Calu3 (cell line): ENCODE results near the gene NKX1-2. TPM values are rescaled to one million over a fixed set of nuclear protein-coding genes. Genes with fewer than 3 reads are reported as not detected.

Experiments
- BruUV-seq: library from RNA; stranded (reverse); fragments of 400-500 nt; replicated peaks from 2 replicates; lab custom pipeline; 2021; lab: Mats Ljungman, UMichigan
- CTCF ChIA-PET: fragments of 300-600 bp; sonication (Branson Sonifier 250); formaldehyde crosslinking; loops from one replicate; lab custom pipeline; 2022; ENCODE audit warnings: antibody characterized with exemption; lab: Charles Lee
- DNase-seq: peaks from one replicate; pipeline ENCODE4 v3.0.0; 2022
- H3K27ac Mint-ChIP-seq: one replicate; pipeline ENCODE4 v1.8.0; 2022; ENCODE audit warnings: mixed read lengths; ENCODE audit not compliant: unreplicated experiment
- H3K27me3 Mint-ChIP-seq: one replicate; pipeline ENCODE4 v1.8.0; 2022; ENCODE audit warnings: mixed read lengths; ENCODE audit not compliant: unreplicated experiment
- H3K36me3 Mint-ChIP-seq: one replicate; pipeline ENCODE4 v1.8.0; 2022; ENCODE audit warnings: mild to moderate bottlenecking, moderate library complexity, mixed read lengths; ENCODE audit not compliant: insufficient read depth, unreplicated experiment
- H3K4me1 Mint-ChIP-seq: one replicate; pipeline ENCODE4 v1.8.0; 2022; ENCODE audit warnings: mild to moderate bottlenecking, low read depth, mixed read lengths; ENCODE audit not compliant: unreplicated experiment
- H3K4me3 Mint-ChIP-seq: one replicate; pipeline ENCODE4 v1.8.0; 2022; ENCODE audit warnings: mild to moderate bottlenecking, low read depth, moderate library complexity, mixed read lengths; ENCODE audit not compliant: unreplicated experiment
- H3K9me3 Mint-ChIP-seq: one replicate; pipeline ENCODE4 v1.8.0; 2022; ENCODE audit warnings: low read depth, mixed read lengths; ENCODE audit not compliant: unreplicated experiment
- CTCF ChIP-seq: fragments of 200-600 bp; IDR thresholded peaks from one replicate; pipeline ENCODE4 v1.8.0; 2022; ENCODE audit warnings: antibody characterized with exemption; ENCODE audit not compliant: unreplicated experiment
- intact Hi-C: fragments of 100-400 bp; cut with micrococcal nuclease; formaldehyde crosslinking; loops from one replicate; pipeline ENCODE4 v1.10.0; 2022; ENCODE audit not compliant: unreplicated experiment
- total RNA-seq: library from RNA; stranded (reverse); gene quantifications from 2 replicates; pipeline ENCODE4 v1.2.3, GENCODE V29; 2022

NKX1-2 gene
- total RNA-seq, 1 experiment from 2014 or later = not detected

- intact Hi-C loops = no loop called here
- no peaks in the 10 kb centered on the region for H3K9me3 Mint-ChIP-seq
- no peak overlapping the region for H3K27ac Mint-ChIP-seq
- no peak for DNase-seq
- CTCF ChIA-PET = no interaction called here
- no peaks in the 10 kb centered on the region for H3K36me3 Mint-ChIP-seq
- no peaks in the 10 kb centered on the region for H3K27me3 Mint-ChIP-seq
- H3K4me1 Mint-ChIP-seq = no peaks in the 10 kb centered on the region
- BruUV-seq = no TSS peak
- no peak for TF ChIP-seq CTCF
- H3K4me3 Mint-ChIP-seq = no peak overlapping the region
These were observed 43.5 kb upstream of the NKX1-2 start for GRCh38 chr10:124493214-124493882.

DNA sequence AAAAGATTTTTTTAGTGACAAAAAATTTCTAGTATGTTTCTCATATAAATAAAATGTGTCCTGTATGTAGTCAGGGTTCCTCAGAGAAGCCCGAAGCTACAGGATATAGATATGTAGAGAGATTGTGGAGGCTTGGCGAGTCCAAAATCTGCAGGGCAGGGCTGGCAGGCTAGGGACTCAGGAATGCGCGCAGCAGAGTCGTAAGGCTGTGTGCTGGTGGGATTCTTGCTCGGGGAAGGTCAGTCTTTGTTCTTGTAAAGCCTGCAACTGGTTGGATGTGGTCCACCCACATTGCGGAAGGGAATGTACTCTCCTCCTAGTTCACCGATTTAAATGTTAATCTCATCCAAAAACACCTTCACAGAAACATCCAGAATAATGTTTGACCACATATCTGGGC is 42.4 kb upstream of the NKX1-2 start:
- no peaks in the 10 kb centered on the region for H3K9me3 Mint-ChIP-seq
- H3K4me1 Mint-ChIP-seq = no peaks in the 10 kb centered on the region
- no peak overlapping the region for H3K27ac Mint-ChIP-seq
- BruUV-seq = no TSS peak
- intact Hi-C loops = no loop called here
- no peak for TF ChIP-seq CTCF
- no peak for DNase-seq
- H3K36me3 Mint-ChIP-seq = no peaks in the 10 kb centered on the region
- CTCF ChIA-PET = no interaction called here
- H3K4me3 Mint-ChIP-seq = no peak overlapping the region
- no peaks in the 10 kb centered on the region for H3K27me3 Mint-ChIP-seq

- no peaks in the 10 kb centered on the region for H3K36me3 Mint-ChIP-seq
- CTCF ChIA-PET = interaction anchor here (0.6 kb wide), 1 partner anchor 18 kb away, joined by 3 read pairs; no protein-coding TSS in a partner anchor
- H3K9me3 Mint-ChIP-seq = no peaks in the 10 kb centered on the region
- H3K4me1 Mint-ChIP-seq = no peaks in the 10 kb centered on the region
- no TSS peak for BruUV-seq
- no peak for TF ChIP-seq CTCF
- intact Hi-C loops = no loop called here
- no peak overlapping the region for H3K4me3 Mint-ChIP-seq
- no peak overlapping the region for H3K27ac Mint-ChIP-seq
- DNase-seq = no peak
- H3K27me3 Mint-ChIP-seq = no peaks in the 10 kb centered on the region
These were observed 41.3 kb upstream of the NKX1-2 start for GRCh38 chr10:124491105-124491504.

GRCh38 chr10:124486635-124487034 is 36.8 kb upstream of the NKX1-2 start:
- BruUV-seq = no TSS peak
- TF ChIP-seq CTCF = no peak
- H3K4me3 Mint-ChIP-seq = no peak overlapping the region

More at GRCh38 chr10:124486635-124487034, 36.8 kb upstream of the NKX1-2 start:
- DNase-seq = no peak
- intact Hi-C loops = no loop called here
- H3K27me3 Mint-ChIP-seq = no peaks in the 10 kb centered on the region
- CTCF ChIA-PET = no interaction called here
- no peaks in the 10 kb centered on the region for H3K9me3 Mint-ChIP-seq
- H3K36me3 Mint-ChIP-seq = no peaks in the 10 kb centered on the region
- H3K27ac Mint-ChIP-seq = no peak overlapping the region
- no peaks in the 10 kb centered on the region for H3K4me1 Mint-ChIP-seq
